OCI-LY3 (cell line): ENCODE data around the gene FERMT3.

ENCODE experiments used
- H2AFZ ChIP-seq: fragments of 200-600, 300-600 bp; shearing (Covaris generic); 2 replicates; pipeline ENCODE4 v1.6.0; 2014; ENCODE audit warnings: antibody characterized with exemption, low read depth, low read length
- H3K27ac ChIP-seq: fragments of 200-600, 300-600 bp; sonication (generic); 2 replicates; pipeline ENCODE4 v1.5.1; 2014; ENCODE audit warnings: mild to moderate bottlenecking, low read length, moderate library complexity, mixed read lengths
- H3K27me3 ChIP-seq: fragments of 200-600, 300-600 bp; sonication (generic); 2 replicates; pipeline ENCODE4 v1.6.1; 2014; ENCODE audit warnings: low read depth, low read length, mixed read lengths
- H3K36me3 ChIP-seq: fragments of 200-600, 300-600 bp; sonication (generic); replicated peaks from 2 replicates; pipeline ENCODE3; 2014; ENCODE audit warnings: low read depth, low read length, mixed read lengths
- H3K4me1 ChIP-seq: fragments of 300-600, 200-600 bp; sonication (generic); 2 replicates; pipeline ENCODE4 v1.6.1; 2014; ENCODE audit warnings: low read length, mixed read lengths
- H3K4me2 ChIP-seq: fragments of 200-600, 300-600 bp; sonication (generic); 2 replicates; pipeline ENCODE4 v1.6.1; 2014; ENCODE audit warnings: low read length, mixed read lengths
- H3K4me3 ChIP-seq: fragments of 300-600, 200-600 bp; sonication (generic); 2 replicates; pipeline ENCODE4 v1.5.1; 2014; ENCODE audit warnings: antibody characterized with exemption, mild to moderate bottlenecking, low read length, moderate library complexity
- H3K79me2 ChIP-seq: fragments of 300-600, 200-600 bp; shearing (Covaris generic); 2 replicates; pipeline ENCODE4 v1.6.1; 2014; ENCODE audit warnings: mild to moderate bottlenecking, low read length, mixed read lengths
- H3K9ac ChIP-seq: fragments of 300-600, 200-600 bp; shearing (Covaris generic); 2 replicates; pipeline ENCODE4 v1.6.0; 2014; ENCODE audit warnings: mild to moderate bottlenecking, low read length, moderate library complexity
- H3K9me3 ChIP-seq: fragments of 200-600, 300-600 bp; shearing (Covaris generic); 2 replicates; pipeline ENCODE4 v1.6.1; 2014; ENCODE audit warnings: low read length, mixed read lengths; ENCODE audit not compliant: insufficient read depth
- H4K20me1 ChIP-seq: fragments of 200-600, 300-600 bp; sonication (generic); 2 replicates; pipeline ENCODE4 v1.6.1; 2016; ENCODE audit warnings: low read length, mixed read lengths; ENCODE audit not compliant: insufficient read depth
- EZH2phosphoT487 ChIP-seq: fragments of 200-600 bp; shearing (Covaris generic); IDR thresholded peaks from 2 replicates; pipeline ENCODE4 v1.6.1; 2018; ENCODE audit warnings: antibody characterized with exemption, mixed run types, low read depth
- TF ChIP-seq, protein P1 (sequence below): fragments of 200-600, 300-600 bp; sonication (generic); IDR thresholded peaks from 2 replicates; pipeline ENCODE4 v1.5.1; 2014; ENCODE audit warnings: antibody characterized with exemption, low read length, low read depth

Gene FERMT3

GRCh38 chr11:64231546-64231945, 25.0 kb downstream of the FERMT3 start:
- Histone ChIP-seq H3K4me2 (peak overlapping the region; percentile 93), H3K9me3 (no peaks in the 10 kb centered on the region), H3K79me2 (peaks cover 21% of the 10 kb centered on the region), H3K9ac (no peak overlapping the region), H3K27ac (no peak overlapping the region), H4K20me1 (peaks cover 9% of the 10 kb centered on the region; the same call in 1 of the 2 replicates), H3K4me1 (peaks cover 29% of the 10 kb centered on the region), H3K36me3 (peaks cover 8% of the 10 kb centered on the region), H2AFZ (no peak overlapping the region), H3K4me3 (peak overlapping the region; percentile 89; the same call in 1 of the 2 replicates), H3K27me3 (no peaks in the 10 kb centered on the region)
- TF ChIP-seq EZH2phosphoT487 = no peak
- TF ChIP-seq, protein P1, sequence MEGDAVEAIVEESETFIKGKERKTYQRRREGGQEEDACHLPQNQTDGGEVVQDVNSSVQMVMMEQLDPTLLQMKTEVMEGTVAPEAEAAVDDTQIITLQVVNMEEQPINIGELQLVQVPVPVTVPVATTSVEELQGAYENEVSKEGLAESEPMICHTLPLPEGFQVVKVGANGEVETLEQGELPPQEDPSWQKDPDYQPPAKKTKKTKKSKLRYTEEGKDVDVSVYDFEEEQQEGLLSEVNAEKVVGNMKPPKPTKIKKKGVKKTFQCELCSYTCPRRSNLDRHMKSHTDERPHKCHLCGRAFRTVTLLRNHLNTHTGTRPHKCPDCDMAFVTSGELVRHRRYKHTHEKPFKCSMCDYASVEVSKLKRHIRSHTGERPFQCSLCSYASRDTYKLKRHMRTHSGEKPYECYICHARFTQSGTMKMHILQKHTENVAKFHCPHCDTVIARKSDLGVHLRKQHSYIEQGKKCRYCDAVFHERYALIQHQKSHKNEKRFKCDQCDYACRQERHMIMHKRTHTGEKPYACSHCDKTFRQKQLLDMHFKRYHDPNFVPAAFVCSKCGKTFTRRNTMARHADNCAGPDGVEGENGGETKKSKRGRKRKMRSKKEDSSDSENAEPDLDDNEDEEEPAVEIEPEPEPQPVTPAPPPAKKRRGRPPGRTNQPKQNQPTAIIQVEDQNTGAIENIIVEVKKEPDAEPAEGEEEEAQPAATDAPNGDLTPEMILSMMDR = no peak

DNA sequence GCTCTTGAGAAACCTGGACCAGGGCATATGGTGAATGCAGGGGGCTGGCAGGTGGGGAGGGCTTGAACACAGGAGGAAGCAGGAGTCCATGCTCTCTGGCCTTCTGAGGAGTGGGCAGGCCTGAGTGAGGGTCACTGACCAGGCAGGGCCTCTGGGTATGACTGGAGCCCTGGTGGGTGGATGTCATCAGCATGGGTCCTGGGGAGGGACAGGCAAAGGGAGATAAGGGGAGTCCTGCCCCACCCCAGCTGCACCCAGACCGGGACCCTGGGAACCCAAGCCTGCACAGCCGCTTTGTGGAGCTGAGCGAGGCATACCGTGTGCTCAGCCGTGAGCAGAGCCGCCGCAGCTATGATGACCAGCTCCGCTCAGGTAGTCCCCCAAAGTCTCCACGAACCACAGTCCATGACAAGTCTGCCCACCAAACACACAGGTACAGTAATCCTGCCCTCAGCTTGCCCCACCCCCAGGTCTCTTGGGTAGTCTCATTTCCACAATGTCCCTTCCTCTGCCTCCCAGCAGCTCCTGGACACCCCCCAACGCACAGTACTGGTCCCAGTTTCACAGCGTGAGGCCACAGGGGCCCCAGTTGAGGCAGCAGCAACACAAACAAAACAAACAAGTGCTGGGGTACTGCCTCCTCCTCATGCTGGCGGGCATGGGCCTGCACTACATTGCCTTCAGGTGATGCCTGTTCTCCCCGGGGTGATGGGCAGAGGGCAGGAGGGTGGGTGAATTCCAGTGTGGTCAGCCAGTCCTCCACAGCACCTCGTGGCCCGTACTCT, 25.9 kb downstream of the FERMT3 start:
- Histone ChIP-seq H3K79me2 (peaks cover 15% of the 10 kb centered on the region), H4K20me1 (peaks cover 9% of the 10 kb centered on the region; the same call in 1 of the 2 replicates), H3K36me3 (peaks cover 11% of the 10 kb centered on the region), H3K9me3 (no peaks in the 10 kb centered on the region), H3K4me1 (peaks cover 30% of the 10 kb centered on the region), H3K4me3 (no peak overlapping the region), H3K27ac (no peak overlapping the region), H3K27me3 (no peaks in the 10 kb centered on the region), H3K9ac (no peak overlapping the region), H3K4me2 (no peak overlapping the region), H2AFZ (no peak overlapping the region)
- TF ChIP-seq, protein P1 = no peak
- TF ChIP-seq EZH2phosphoT487 = no peak

- peaks cover 9% of the 10 kb centered on the region; the same call in 1 of the 2 replicates for H4K20me1 ChIP-seq
- H2AFZ ChIP-seq = no peak overlapping the region
- no peaks in the 10 kb centered on the region for H3K27me3 ChIP-seq
- H3K27ac ChIP-seq = no peak overlapping the region
- peaks cover 32% of the 10 kb centered on the region for H3K4me1 ChIP-seq
- H3K4me3 ChIP-seq = no peak overlapping the region
- H3K9me3 ChIP-seq = no peaks in the 10 kb centered on the region
- H3K36me3 ChIP-seq = peaks cover 17% of the 10 kb centered on the region
- no peak overlapping the region for H3K4me2 ChIP-seq
- TF ChIP-seq, protein P1 = no peak
- no peak for TF ChIP-seq EZH2phosphoT487
- peaks cover 13% of the 10 kb centered on the region for H3K79me2 ChIP-seq
- no peak overlapping the region for H3K9ac ChIP-seq
Observed at GRCh38 chr11:64232967-64233315, 26.4 kb downstream of the FERMT3 start.

- Histone ChIP-seq H3K27me3 (no peaks in the 10 kb centered on the region), H4K20me1 (peaks cover 9% of the 10 kb centered on the region; the same call in 1 of the 2 replicates), H2AFZ (no peak within 1 kb of the TSS), H3K9me3 (no peaks in the 10 kb centered on the region), H3K9ac (peak within 1 kb of the TSS; percentile 81), H3K4me1 (peaks cover 43% of the 10 kb centered on the region), H3K79me2 (peaks cover 13% of the 10 kb centered on the region), H3K27ac (peak within 1 kb of the TSS; percentile 35), H3K36me3 (peaks cover 28% of the 10 kb centered on the region), H3K4me2 (peak within 1 kb of the TSS; percentile 99), H3K4me3 (peak within 1 kb of the TSS; percentile 94)
- TF ChIP-seq, protein P1 = no peak
- no peak for TF ChIP-seq EZH2phosphoT487
Observed at GRCh38 chr11:64233913-64234586, 27.5 kb downstream of the FERMT3 start, which contains the start of gene VEGFB. TSS of gene VEGFB (plus strand) at chr11:64234584. CDS start at chr11:64234834, 250 bp downstream.
